DND-41 (cell line): ENCODE results near the gene SLC6A18.

Experiments used
- CTCF ChIP-seq: IDR thresholded peaks from 2 replicates; pipeline ENCODE4 v1.5.1; 2012; ENCODE audit warnings: borderline replicate concordance, low read length, moderate library complexity, mild to moderate bottlenecking; ENCODE audit not compliant: poor library complexity, severe bottlenecking; ENCODE audit errors: extremely low read depth
- EZH2 ChIP-seq: IDR thresholded peaks from 3 replicates; pipeline ENCODE4 v1.6.1; 2012; ENCODE audit warnings: borderline replicate concordance, low read depth, mild to moderate bottlenecking, moderate library complexity, low read length, inconsistent platforms; ENCODE audit not compliant: severe bottlenecking

GRCh38 chr5:1229822-1230221 lies 4.6 kb downstream of the SLC6A18 start:
- TF ChIP-seq CTCF = no peak
- no peak for TF ChIP-seq EZH2
